Sigmoid colon (tissue), 7 donors: Measurements from ENCODE around the gene CKB. TPM values are rescaled to one million over a fixed set of nuclear protein-coding genes. Genes with fewer than 3 reads are reported as not detected.

Source experiments
- DNase-seq: peaks from one replicate; pipeline ENCODE4 v3.0.0-alpha.2; 2019
- H3K27ac ChIP-seq, 4 donors: fragments of 200-600 bp; sonication (generic); one replicate each; pipeline ENCODE4 v1.5.1; 2016 to 2019; ENCODE audit warnings: mild to moderate bottlenecking in 1 of 4
- H3K27me3 ChIP-seq, 3 donors: fragments of 200-600 bp; sonication (generic); one replicate each; pipeline ENCODE4 v1.5.1; 2019; ENCODE audit warnings: mild to moderate bottlenecking in 1 of 3
- H3K36me3 ChIP-seq, 4 donors: fragments of 200-600 bp; sonication (generic); one replicate each; pipeline ENCODE4 v1.5.1; 2016 to 2019
- H3K4me1 ChIP-seq, 4 donors: fragments of 200-600 bp; sonication (generic); one replicate each; pipeline ENCODE4 v1.5.1; 2017 to 2019
- H3K4me3 ChIP-seq, 4 donors: fragments of 200-600 bp; sonication (generic); one replicate each; pipeline ENCODE4 v1.5.1; 2017 to 2019; ENCODE audit warnings: mild to moderate bottlenecking in 2 of 4, moderate library complexity in 1 of 4
- H3K9me3 ChIP-seq, 4 donors: fragments of 200-600 bp in 3 of 4; sonication (generic) in 3 of 4; one replicate each; pipeline versions ENCODE4 v1.5.1 to v1.6.1; 2013 to 2019
- CTCF ChIP-seq, 4 experiments: fragments of 450-650 bp in 3 of 4; fragments of 200-600 bp in 1 of 4; IDR thresholded peaks; one replicate each; pipeline ENCODE4 v1.5.1; 2016 to 2019; ENCODE audit warnings: antibody characterized with exemption in 4 of 4, mild to moderate bottlenecking in 3 of 4, moderate library complexity in 2 of 4
- EP300 ChIP-seq, 4 donors: sonication (generic); formaldehyde crosslinking; IDR thresholded peaks; one replicate each; pipeline ENCODE4 v1.6.1; 2017; ENCODE audit warnings: antibody characterized with exemption in 4 of 4
- POLR2A ChIP-seq, 2 donors: fragments of 450-650 bp; IDR thresholded peaks; one replicate each; pipeline ENCODE4 v1.6.1; 2016; ENCODE audit warnings: antibody characterized with exemption in 2 of 2, mild to moderate bottlenecking in 2 of 2, moderate library complexity in 2 of 2
- POLR2AphosphoS5 ChIP-seq, 4 donors: sonication (generic); formaldehyde crosslinking; IDR thresholded peaks; one replicate each; pipeline ENCODE4 v1.6.1; 2017; ENCODE audit warnings: antibody characterized with exemption in 4 of 4
- WGBS, 2 donors: extraction: QIAGEN DNeasy Blood & Tissue Kit; methylation state at CpG; one replicate each; pipeline ENCODE4 v1.1.7; 2013; 5-methylcytosine and 5-hydroxymethylcytosine counted together
- intact Hi-C: fragments of 100-400 bp; cut with DNase I; formaldehyde crosslinking; loops from one replicate; pipeline ENCODE4 v1.15.1; 2023
- polyA plus RNA-seq, 3 donors: library from polyadenylated mRNA; stranded (reverse); fragments of 200-250 nt; gene quantifications; one replicate each; pipeline ENCODE4 v1.2.3, GENCODE V29; 2013
- total RNA-seq, 4 donors: library from RNA; depleted of rRNA; stranded (reverse); fragments of >200 nt; gene quantifications; one replicate each; pipeline ENCODE4 v1.1.0, GENCODE V29; 2016
- donor health status: healthy with polysubstance abuse.
- donor health status: Bipolar disorder and iron deficiency.
- donor health status: healthy.

Gene CKB
- total and polyA plus RNA-seq, 7 donors, result 905 to 2,176 (median 1,347) TPM

- DNase-seq, result peak; percentile 50
- Histone ChIP-seq H3K36me3 (peaks cover 0 to 39% (median 4%) of the 10 kb centered on the region in 4 donors), H3K9me3 (no peaks in the 10 kb centered on the region), H3K4me3 (no peak overlapping the region), H3K27ac (no peak overlapping the region), H3K4me1 (peaks cover 0 to 21% (median 19%) of the 10 kb centered on the region in 4 donors), H3K27me3 (no peaks in the 10 kb centered on the region)
- intact Hi-C loops, result no loop called here
- 93 to 95% methylated on average over 26 of the region's 26 CpGs for WGBS, 2 donors
- TF ChIP-seq POLR2A (IDR thresholded peaks at IDR 0.05) (no peak), POLR2AphosphoS5 (IDR thresholded peaks at IDR 0.05) (no peak), CTCF (IDR thresholded peaks at IDR 0.05) (no peak), EP300 (IDR thresholded peaks at IDR 0.05) (no peak)
Observed at GRCh38 chr14:103510724-103511693, 11.6 kb downstream of the CKB start.

GRCh38 chr14:103509864-103510723 lies 12.5 kb downstream of the CKB start:
- TF ChIP-seq CTCF (IDR thresholded peaks at IDR 0.05) (no peak), POLR2A (IDR thresholded peaks at IDR 0.05) (no peak), POLR2AphosphoS5 (IDR thresholded peaks at IDR 0.05) (no peak), EP300 (IDR thresholded peaks at IDR 0.05) (no peak)
- Histone ChIP-seq H3K27me3 (no peaks in the 10 kb centered on the region), H3K36me3 (peaks cover 0 to 48% (median 7%) of the 10 kb centered on the region in 4 donors), H3K27ac (no peak overlapping the region), H3K9me3 (no peaks in the 10 kb centered on the region), H3K4me3 (no peak overlapping the region), H3K4me1 (peaks cover 0 to 21% (median 19%) of the 10 kb centered on the region in 4 donors)
- intact Hi-C loops, result no loop called here
- WGBS, 2 donors, result 90 to 93% methylated on average over 11 of the region's 11 CpGs
- peak; percentile 45 for DNase-seq

GRCh38 chr14:103508521-103509329 lies 13.9 kb downstream of the CKB start:
- Histone ChIP-seq H3K4me3 (no peak overlapping the region), H3K36me3 (peaks cover 5 to 62% (median 19%) of the 10 kb centered on the region in 4 donors), H3K27ac (no peak overlapping the region), H3K4me1 (peaks cover 0 to 16% (median 16%) of the 10 kb centered on the region in 4 donors), H3K27me3 (no peaks in the 10 kb centered on the region), H3K9me3 (no peaks in the 10 kb centered on the region)
- DNase-seq, result peak; percentile 39
- intact Hi-C loops, result no loop called here
- 87% methylated on average over 16 of the region's 16 CpGs for WGBS, 2 donors
- TF ChIP-seq CTCF (IDR thresholded peaks at IDR 0.05) (no peak), EP300 (IDR thresholded peaks at IDR 0.05) (no peak), POLR2A (IDR thresholded peaks at IDR 0.05) (no peak), POLR2AphosphoS5 (IDR thresholded peaks at IDR 0.05) (no peak)

GRCh38 chr14:103507751-103508150 lies 14.9 kb downstream of the CKB start:
- Histone ChIP-seq H3K9me3 (no peaks in the 10 kb centered on the region), H3K4me1 (peaks cover 0 to 6% (median 6%) of the 10 kb centered on the region in 4 donors), H3K36me3 (peaks cover 6 to 72% (median 28%) of the 10 kb centered on the region in 4 donors), H3K27me3 (no peaks in the 10 kb centered on the region), H3K27ac (no peak overlapping the region), H3K4me3 (no peak overlapping the region)
- peak; percentile 15 for DNase-seq
- 77 to 90% methylated on average over 3 of the region's 3 CpGs for WGBS, 2 donors
- intact Hi-C loops, result no loop called here
- TF ChIP-seq POLR2A (IDR thresholded peaks at IDR 0.05), result no peak
